Measurements from ENCODE around the gene CDK1. TPM values are rescaled to one million over a fixed set of nuclear protein-coding genes. Genes with fewer than 3 reads are reported as not detected.

Gene CDK1
- total and polyA plus RNA-seq, 4 donors, result 1.2 to 3.3 (median 2.6) TPM

- DNase-seq (no peak), ATAC-seq (ENCODE audit: low FRiP score) (no peak)
- 98 to 100% methylated on average over 1 of the region's 1 CpG for WGBS, 2 donors
- H3K4me1 ChIP-seq (ENCODE audit: control insufficient read depth in 1 of 2, insufficient read depth in 2 of 2, low read length in 2 of 2), result no peaks in the 10 kb centered on the region
- H3K27me3 ChIP-seq (ENCODE audit: control insufficient read depth in 1 of 2, insufficient read depth in 2 of 2, low read length in 1 of 2), result no peaks in the 10 kb centered on the region
- no peaks in the 10 kb centered on the region for H3K36me3 ChIP-seq (ENCODE audit: control insufficient read depth in 1 of 2, insufficient read depth in 2 of 2, low read length in 1 of 2)
- H3K4me3 ChIP-seq (ENCODE audit: low read length in 2 of 2), result no peak overlapping the region
- intact Hi-C loops (cut with DNase I), result loop anchor here in 1 of 2 donors (10.0 kb wide), 1 partner anchor 333 kb away; no protein-coding TSS in a partner anchor
- no peaks in the 10 kb centered on the region for H3K9me3 ChIP-seq (ENCODE audit: control insufficient read depth, low read length)
- no peak overlapping the region for H3K27ac ChIP-seq (ENCODE audit: low read depth in 1 of 2, low read length in 2 of 2)
These were observed 23.2 kb downstream of the CDK1 start for GRCh38 chr10:60801522-60801921.

GRCh38 chr10:60803433-60803832 lies 25.2 kb downstream of the CDK1 start:
- Histone ChIP-seq H3K9me3 (ENCODE audit: control insufficient read depth, low read length) (no peaks in the 10 kb centered on the region), H3K27ac (ENCODE audit: low read depth in 1 of 2, low read length in 2 of 2) (no peak overlapping the region), H3K4me1 (ENCODE audit: control insufficient read depth in 1 of 2, insufficient read depth in 2 of 2, low read length in 2 of 2) (no peaks in the 10 kb centered on the region), H3K36me3 (ENCODE audit: control insufficient read depth in 1 of 2, insufficient read depth in 2 of 2, low read length in 1 of 2) (no peaks in the 10 kb centered on the region), H3K4me3 (ENCODE audit: low read length in 2 of 2) (no peak overlapping the region), H3K27me3 (ENCODE audit: control insufficient read depth in 1 of 2, insufficient read depth in 2 of 2, low read length in 1 of 2) (no peaks in the 10 kb centered on the region)
- 84 to 87% methylated on average over 5 of the region's 5 CpGs for WGBS, 2 donors
- intact Hi-C loops (cut with DNase I), result loop anchor here in 1 of 2 donors (10.0 kb wide), 1 partner anchor 331 kb away; no protein-coding TSS in a partner anchor
- DNase-seq (no peak), ATAC-seq (ENCODE audit: low FRiP score) (no peak)

GRCh38 chr10:60803865-60804264 lies 25.6 kb downstream of the CDK1 start:
- intact Hi-C loops (cut with DNase I), result loop anchor here in 1 of 2 donors (10.0 kb wide), 1 partner anchor 331 kb away; no protein-coding TSS in a partner anchor
- ATAC-seq (ENCODE audit: low FRiP score) (no peak), DNase-seq (no peak)
- Histone ChIP-seq H3K27me3 (ENCODE audit: control insufficient read depth in 1 of 2, insufficient read depth in 2 of 2, low read length in 1 of 2) (no peaks in the 10 kb centered on the region), H3K9me3 (ENCODE audit: control insufficient read depth, low read length) (no peaks in the 10 kb centered on the region), H3K4me3 (ENCODE audit: low read length in 2 of 2) (no peak overlapping the region), H3K27ac (ENCODE audit: low read depth in 1 of 2, low read length in 2 of 2) (no peak overlapping the region), H3K4me1 (ENCODE audit: control insufficient read depth in 1 of 2, insufficient read depth in 2 of 2, low read length in 2 of 2) (no peaks in the 10 kb centered on the region), H3K36me3 (ENCODE audit: control insufficient read depth in 1 of 2, insufficient read depth in 2 of 2, low read length in 1 of 2) (no peaks in the 10 kb centered on the region)
- WGBS, 2 donors, result 60 to 70% methylated on average over 1 of the region's 1 CpG

GRCh38 chr10:60806921-60807320 lies 28.6 kb downstream of the CDK1 start:
- intact Hi-C loops (cut with DNase I), result loop anchor here in 1 of 2 donors (10.0 kb wide), 1 partner anchor 328 kb away; no protein-coding TSS in a partner anchor
- WGBS, 2 donors, result 84 to 96% methylated on average over 4 of the region's 4 CpGs
- Histone ChIP-seq H3K27ac (ENCODE audit: low read depth in 1 of 2, low read length in 2 of 2) (no peak overlapping the region), H3K4me3 (ENCODE audit: low read length in 2 of 2) (no peak overlapping the region), H3K4me1 (ENCODE audit: control insufficient read depth in 1 of 2, insufficient read depth in 2 of 2, low read length in 2 of 2) (no peaks in the 10 kb centered on the region), H3K9me3 (ENCODE audit: control insufficient read depth, low read length) (no peaks in the 10 kb centered on the region), H3K36me3 (ENCODE audit: control insufficient read depth in 1 of 2, insufficient read depth in 2 of 2, low read length in 1 of 2) (no peaks in the 10 kb centered on the region), H3K27me3 (ENCODE audit: control insufficient read depth in 1 of 2, insufficient read depth in 2 of 2, low read length in 1 of 2) (no peaks in the 10 kb centered on the region)
- no peak for ATAC-seq (ENCODE audit: low FRiP score)
- no peak for DNase-seq

- no peak for DNase-seq
- intact Hi-C loops (cut with DNase I), result loop anchor here in 1 of 2 donors (10.0 kb wide), 1 partner anchor 327 kb away; no protein-coding TSS in a partner anchor
- Histone ChIP-seq H3K27ac (ENCODE audit: low read depth in 1 of 2, low read length in 2 of 2) (no peak overlapping the region), H3K27me3 (ENCODE audit: control insufficient read depth in 1 of 2, insufficient read depth in 2 of 2, low read length in 1 of 2) (no peaks in the 10 kb centered on the region), H3K4me3 (ENCODE audit: low read length in 2 of 2) (no peak overlapping the region), H3K4me1 (ENCODE audit: control insufficient read depth in 1 of 2, insufficient read depth in 2 of 2, low read length in 2 of 2) (no peaks in the 10 kb centered on the region), H3K36me3 (ENCODE audit: control insufficient read depth in 1 of 2, insufficient read depth in 2 of 2, low read length in 1 of 2) (no peaks in the 10 kb centered on the region), H3K9me3 (ENCODE audit: control insufficient read depth, low read length) (no peaks in the 10 kb centered on the region)
- ATAC-seq (ENCODE audit: low FRiP score), result no peak
- 95 to 99% methylated on average over 2 of the region's 2 CpGs for WGBS, 2 donors
These were observed 29.2 kb downstream of the CDK1 start for GRCh38 chr10:60807499-60807898.

- no peaks in the 10 kb centered on the region for H3K27me3 ChIP-seq (ENCODE audit: control insufficient read depth in 1 of 2, insufficient read depth in 2 of 2, low read length in 1 of 2)
- 85 to 98% methylated on average over 3 of the region's 3 CpGs for WGBS, 2 donors
- ATAC-seq (ENCODE audit: low FRiP score) (no peak), DNase-seq (no peak)
- H3K4me1 ChIP-seq (ENCODE audit: control insufficient read depth in 1 of 2, insufficient read depth in 2 of 2, low read length in 2 of 2), result no peaks in the 10 kb centered on the region
- intact Hi-C loops (cut with DNase I), result loop anchor here in 1 of 2 donors (10.0 kb wide), 1 partner anchor 327 kb away; no protein-coding TSS in a partner anchor
- no peak overlapping the region for H3K27ac ChIP-seq (ENCODE audit: low read depth in 1 of 2, low read length in 2 of 2)
- no peak overlapping the region for H3K4me3 ChIP-seq (ENCODE audit: low read length in 2 of 2)
- no peaks in the 10 kb centered on the region for H3K9me3 ChIP-seq (ENCODE audit: control insufficient read depth, low read length)
- no peaks in the 10 kb centered on the region for H3K36me3 ChIP-seq (ENCODE audit: control insufficient read depth in 1 of 2, insufficient read depth in 2 of 2, low read length in 1 of 2)
These were observed 29.8 kb downstream of the CDK1 start for GRCh38 chr10:60808036-60808435.

- Histone ChIP-seq H3K4me1 (ENCODE audit: control insufficient read depth in 1 of 2, insufficient read depth in 2 of 2, low read length in 2 of 2) (no peaks in the 10 kb centered on the region), H3K27ac (ENCODE audit: low read depth in 1 of 2, low read length in 2 of 2) (no peak overlapping the region), H3K36me3 (ENCODE audit: control insufficient read depth in 1 of 2, insufficient read depth in 2 of 2, low read length in 1 of 2) (no peaks in the 10 kb centered on the region), H3K4me3 (ENCODE audit: low read length in 2 of 2) (no peak overlapping the region), H3K9me3 (ENCODE audit: control insufficient read depth, low read length) (no peaks in the 10 kb centered on the region), H3K27me3 (ENCODE audit: control insufficient read depth in 1 of 2, insufficient read depth in 2 of 2, low read length in 1 of 2) (no peaks in the 10 kb centered on the region)
- DNase-seq, result no peak
- WGBS, 2 donors, result 91 to 93% methylated on average over 3 of the region's 3 CpGs
- intact Hi-C loops (cut with DNase I), result loop anchor here in 1 of 2 donors (10.0 kb wide), 1 partner anchor 326 kb away; no protein-coding TSS in a partner anchor
- ATAC-seq (ENCODE audit: low FRiP score), result no peak
These were observed 30.9 kb downstream of the CDK1 start for GRCh38 chr10:60809157-60809556.

- no peaks in the 10 kb centered on the region for H3K36me3 ChIP-seq (ENCODE audit: control insufficient read depth in 1 of 2, insufficient read depth in 2 of 2, low read length in 1 of 2)
- H3K27ac ChIP-seq (ENCODE audit: low read depth in 1 of 2, low read length in 2 of 2), result no peak overlapping the region
- no peak for DNase-seq
- peak; percentile 78 for ATAC-seq (ENCODE audit: low FRiP score)
- 20 to 25% methylated on average over 4 of the region's 4 CpGs for WGBS, 2 donors
- H3K9me3 ChIP-seq (ENCODE audit: control insufficient read depth, low read length), result no peaks in the 10 kb centered on the region
- H3K4me1 ChIP-seq (ENCODE audit: control insufficient read depth in 1 of 2, insufficient read depth in 2 of 2, low read length in 2 of 2), result no peaks in the 10 kb centered on the region
- no peaks in the 10 kb centered on the region for H3K27me3 ChIP-seq (ENCODE audit: control insufficient read depth in 1 of 2, insufficient read depth in 2 of 2, low read length in 1 of 2)
- no peak overlapping the region for H3K4me3 ChIP-seq (ENCODE audit: low read length in 2 of 2)
- intact Hi-C loops (cut with DNase I), result loop anchor here (10.0 kb wide), 1 partner anchor 924 kb away; no protein-coding TSS in a partner anchor
These were observed 32.3 kb downstream of the CDK1 start for GRCh38 chr10:60810437-60811182.

All from aorta (tissue), 5 donors.